Activated T-helper 17 cell treated with anti-CD3 and anti-CD28 coated beads, Interleukin-2, amount 50 U/mL, for 72 hours (primary cell): ENCODE results near the gene FBXO15. TPM values are rescaled to one million over a fixed set of nuclear protein-coding genes. Genes with fewer than 3 reads are reported as not detected.

Experiments
- ATAC-seq: fragments of 150-1000 bp; cut with Tn5 transposase; replicated peaks from 2 replicates; pipeline ENCODE4 v1.10.0; 2021; ENCODE audit warnings: mild to moderate bottlenecking, moderate library complexity
- H3K27ac Mint-ChIP-seq: one replicate; pipeline ENCODE4 v1.8.0; 2022; ENCODE audit warnings: mixed read lengths
- H3K27me3 Mint-ChIP-seq: one replicate; pipeline ENCODE4 v1.8.0; 2022; ENCODE audit warnings: mixed read lengths
- H3K36me3 Mint-ChIP-seq: one replicate; pipeline ENCODE4 v1.8.0; 2022; ENCODE audit warnings: low read depth, mild to moderate bottlenecking, mixed read lengths
- H3K4me1 Mint-ChIP-seq: one replicate; pipeline ENCODE4 v1.8.0; 2022; ENCODE audit warnings: mixed read lengths
- H3K4me3 Mint-ChIP-seq: one replicate; pipeline ENCODE4 v1.8.0; 2022; ENCODE audit warnings: mild to moderate bottlenecking, mixed read lengths
- H3K9me3 Mint-ChIP-seq: one replicate; pipeline ENCODE4 v1.8.0; 2022; ENCODE audit warnings: mixed read lengths
- total RNA-seq, 2 donors: library from RNA; stranded (reverse); gene quantifications; one replicate each; pipeline ENCODE4 v1.2.3, GENCODE V29; 2022

FBXO15 gene
- total RNA-seq, 2 donors from 2014 or later, result 0.35 to 2.6 TPM

GRCh38 chr18:74069178-74070050, 78.2 kb downstream of the FBXO15 start:
- no peak overlapping the region for H3K4me3 Mint-ChIP-seq
- H3K27ac Mint-ChIP-seq, result no peak overlapping the region
- no peaks in the 10 kb centered on the region for H3K9me3 Mint-ChIP-seq
- H3K36me3 Mint-ChIP-seq, result no peaks in the 10 kb centered on the region
- H3K4me1 Mint-ChIP-seq, result no peaks in the 10 kb centered on the region
- ATAC-seq, result no peak
- H3K27me3 Mint-ChIP-seq, result peaks cover 24% of the 10 kb centered on the region

GRCh38 chr18:74068296-74068695, 79.3 kb downstream of the FBXO15 start:
- ATAC-seq, result no peak
- no peak overlapping the region for H3K4me3 Mint-ChIP-seq
- H3K27me3 Mint-ChIP-seq, result peaks cover 28% of the 10 kb centered on the region
- H3K9me3 Mint-ChIP-seq, result no peaks in the 10 kb centered on the region
- H3K27ac Mint-ChIP-seq, result no peak overlapping the region
- H3K4me1 Mint-ChIP-seq, result no peaks in the 10 kb centered on the region
- H3K36me3 Mint-ChIP-seq, result no peaks in the 10 kb centered on the region

DNA sequence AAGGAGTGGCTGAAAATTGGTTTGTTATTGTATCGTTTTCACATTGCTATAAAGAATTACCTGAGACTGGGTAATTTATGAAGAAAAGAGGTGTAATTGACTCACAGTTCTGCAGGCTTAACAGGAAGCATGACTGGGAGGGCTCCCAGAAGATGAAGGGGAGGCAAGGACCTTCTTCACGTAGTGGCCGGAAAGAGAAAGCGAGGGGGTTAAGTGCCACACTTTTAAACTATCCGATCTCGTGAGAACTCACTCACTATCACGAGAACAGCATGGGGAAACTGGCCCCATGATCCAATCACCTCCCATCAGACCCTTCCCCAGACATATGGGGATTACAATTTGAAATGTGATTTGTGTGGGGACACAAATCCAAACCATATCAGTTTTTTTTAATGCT, 81.6 kb downstream of the FBXO15 start:
- ATAC-seq, result no peak

GRCh38 chr18:74065366-74065765, 82.3 kb downstream of the FBXO15 start:
- H3K36me3 Mint-ChIP-seq, result no peaks in the 10 kb centered on the region
- no peak overlapping the region for H3K27ac Mint-ChIP-seq
- H3K4me1 Mint-ChIP-seq, result no peaks in the 10 kb centered on the region
- peaks cover 38% of the 10 kb centered on the region for H3K27me3 Mint-ChIP-seq
- no peaks in the 10 kb centered on the region for H3K9me3 Mint-ChIP-seq
- no peak overlapping the region for H3K4me3 Mint-ChIP-seq
- ATAC-seq, result no peak

More for the DNA sequence above, 81.6 kb downstream of the FBXO15 start:
- Mint-ChIP-seq H3K36me3 (no peaks in the 10 kb centered on the region), H3K4me1 (no peaks in the 10 kb centered on the region), H3K9me3 (no peaks in the 10 kb centered on the region), H3K27me3 (peaks cover 34% of the 10 kb centered on the region), H3K27ac (no peak overlapping the region), H3K4me3 (no peak overlapping the region)

- Mint-ChIP-seq H3K36me3 (no peaks in the 10 kb centered on the region), H3K9me3 (no peaks in the 10 kb centered on the region), H3K27me3 (peaks cover 38% of the 10 kb centered on the region), H3K4me3 (no peak overlapping the region), H3K4me1 (no peaks in the 10 kb centered on the region), H3K27ac (no peak overlapping the region)
- no peak for ATAC-seq
These were observed 83.1 kb downstream of the FBXO15 start for GRCh38 chr18:74064510-74064909.

DNA sequence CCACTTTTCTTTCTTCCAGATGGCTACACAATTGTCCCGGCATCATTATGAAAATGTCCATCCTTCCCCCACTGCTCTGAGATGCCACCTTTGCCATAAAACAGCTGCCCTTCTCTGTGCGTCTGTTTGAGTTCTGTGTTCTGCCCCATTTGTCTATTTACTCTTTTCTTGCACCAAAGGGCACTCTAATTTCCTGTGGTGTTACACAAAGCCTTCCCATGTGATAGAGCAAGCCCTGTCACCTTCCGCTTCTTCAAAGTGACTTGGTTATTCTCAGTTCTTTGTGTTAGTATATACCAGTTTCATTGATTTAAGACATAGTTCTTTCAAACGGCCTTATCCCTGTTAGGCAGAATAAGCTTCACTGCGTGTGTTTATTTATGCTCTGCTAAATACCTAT, 84.1 kb downstream of the FBXO15 start:
- no peak for ATAC-seq
- no peak overlapping the region for H3K4me3 Mint-ChIP-seq
- no peaks in the 10 kb centered on the region for H3K36me3 Mint-ChIP-seq
- no peak overlapping the region for H3K27ac Mint-ChIP-seq
- H3K4me1 Mint-ChIP-seq, result no peaks in the 10 kb centered on the region
- no peaks in the 10 kb centered on the region for H3K9me3 Mint-ChIP-seq
- H3K27me3 Mint-ChIP-seq, result peaks cover 38% of the 10 kb centered on the region

GRCh38 chr18:74063023-74063422, 84.6 kb downstream of the FBXO15 start:
- H3K27me3 Mint-ChIP-seq, result peaks cover 38% of the 10 kb centered on the region
- H3K4me3 Mint-ChIP-seq, result no peak overlapping the region
- no peak for ATAC-seq
- no peaks in the 10 kb centered on the region for H3K4me1 Mint-ChIP-seq
- H3K27ac Mint-ChIP-seq, result no peak overlapping the region
- no peaks in the 10 kb centered on the region for H3K36me3 Mint-ChIP-seq
- H3K9me3 Mint-ChIP-seq, result no peaks in the 10 kb centered on the region

- ATAC-seq, result no peak
- no peaks in the 10 kb centered on the region for H3K9me3 Mint-ChIP-seq
- H3K4me1 Mint-ChIP-seq, result no peaks in the 10 kb centered on the region
- H3K27ac Mint-ChIP-seq, result no peak overlapping the region
- H3K4me3 Mint-ChIP-seq, result no peak overlapping the region
- H3K36me3 Mint-ChIP-seq, result no peaks in the 10 kb centered on the region
- H3K27me3 Mint-ChIP-seq, result peaks cover 32% of the 10 kb centered on the region
These were observed 85.6 kb downstream of the FBXO15 start for GRCh38 chr18:74062037-74062436.

- no peak for ATAC-seq
- H3K27me3 Mint-ChIP-seq, result peaks cover 30% of the 10 kb centered on the region
- H3K36me3 Mint-ChIP-seq, result no peaks in the 10 kb centered on the region
- no peak overlapping the region for H3K4me3 Mint-ChIP-seq
- peaks cover 5% of the 10 kb centered on the region for H3K9me3 Mint-ChIP-seq
- no peak overlapping the region for H3K27ac Mint-ChIP-seq
- no peaks in the 10 kb centered on the region for H3K4me1 Mint-ChIP-seq
These were observed 87.1 kb downstream of the FBXO15 start for GRCh38 chr18:74060579-74060978.

GRCh38 chr18:74050807-74051206, 96.8 kb downstream of the FBXO15 start:
- Mint-ChIP-seq H3K9me3 (peaks cover 4% of the 10 kb centered on the region), H3K4me3 (no peak overlapping the region), H3K4me1 (no peaks in the 10 kb centered on the region), H3K27ac (no peak overlapping the region), H3K36me3 (no peaks in the 10 kb centered on the region), H3K27me3 (peaks cover 15% of the 10 kb centered on the region)
- no peak for ATAC-seq

- H3K27ac Mint-ChIP-seq, result no peak overlapping the region
- ATAC-seq, result peak; percentile 79
- H3K4me3 Mint-ChIP-seq, result no peak overlapping the region
- no peaks in the 10 kb centered on the region for H3K4me1 Mint-ChIP-seq
- no peaks in the 10 kb centered on the region for H3K27me3 Mint-ChIP-seq
- H3K9me3 Mint-ChIP-seq, result no peaks in the 10 kb centered on the region
- no peaks in the 10 kb centered on the region for H3K36me3 Mint-ChIP-seq
These were observed 106.9 kb downstream of the FBXO15 start for GRCh38 chr18:74040459-74041332.

GRCh38 chr18:74040008-74040407, 107.6 kb downstream of the FBXO15 start:
- Mint-ChIP-seq H3K4me3 (no peak overlapping the region), H3K9me3 (no peaks in the 10 kb centered on the region), H3K27ac (no peak overlapping the region), H3K27me3 (no peaks in the 10 kb centered on the region), H3K4me1 (no peaks in the 10 kb centered on the region), H3K36me3 (no peaks in the 10 kb centered on the region)
- ATAC-seq, result no peak

GRCh38 chr18:74029161-74029560, 118.5 kb downstream of the FBXO15 start:
- no peaks in the 10 kb centered on the region for H3K4me1 Mint-ChIP-seq
- no peaks in the 10 kb centered on the region for H3K9me3 Mint-ChIP-seq
- H3K4me3 Mint-ChIP-seq, result no peak overlapping the region
- H3K27ac Mint-ChIP-seq, result no peak overlapping the region
- no peaks in the 10 kb centered on the region for H3K36me3 Mint-ChIP-seq
- no peak for ATAC-seq
- H3K27me3 Mint-ChIP-seq, result peaks cover 16% of the 10 kb centered on the region
